Right ventricle myocardium superior (tissue), 1 donor: ENCODE results near the gene TNS1. TPM values are rescaled to one million over a fixed set of nuclear protein-coding genes. Genes with fewer than 3 reads are reported as not detected.

Source experiments
- ATAC-seq: fragments of 200-7000 bp; cut with Tn5 transposase; one replicate; pipeline ENCODE4 v1.9.1; 2020; ENCODE audit warnings: mild to moderate bottlenecking; ENCODE audit not compliant: poor library complexity
- DNase-seq: peaks from one replicate; pipeline ENCODE4 v3.0.0-alpha.2; 2020
- intact Hi-C: fragments of 100-400 bp; cut with DNase I; formaldehyde crosslinking; loops from one replicate; pipeline ENCODE4 v1.11.2; 2022
- total RNA-seq: library from RNA; stranded (reverse); fragmentation: NEBNext Ultra II Directional; extraction: Animal tissue kit (Norgen Biotek cat#: 25700); gene quantifications from one replicate; pipeline ENCODE4 v1.2.1, GENCODE V29; 2021
- donor health status: DM: no; HTN: yes; CAD: no; lungs with severe emphysema.

TNS1 gene
- total RNA-seq, 1 donor from 2014 or later = 722 TPM

- intact Hi-C loops = no loop called here
- ATAC-seq = peak; percentile 63
- DNase-seq = peak; percentile 73
Measured at GRCh38 chr2:217954469-217954868, 48.3 kb downstream of the TNS1 start.

GRCh38 chr2:217954051-217954450, 48.7 kb downstream of the TNS1 start:
- peak; percentile 21 for ATAC-seq
- DNase-seq = no peak
- intact Hi-C loops = no loop called here

- peak; percentile 55 for ATAC-seq
- intact Hi-C loops = no loop called here
Measured at GRCh38 chr2:217953531-217953932, 49.3 kb downstream of the TNS1 start.

GRCh38 chr2:217953011-217953481, 49.7 kb downstream of the TNS1 start:
- DNase-seq (peak; percentile 80), ATAC-seq (peak; percentile 50)
- intact Hi-C loops = no loop called here

More at GRCh38 chr2:217953531-217953932, 49.3 kb downstream of the TNS1 start:
- DNase-seq = no peak

- intact Hi-C loops = no loop called here
- DNase-seq (no peak), ATAC-seq (no peak)
Measured at GRCh38 chr2:217952409-217952808, 50.4 kb downstream of the TNS1 start.

- intact Hi-C loops = no loop called here
- ATAC-seq = peak; percentile 10
- DNase-seq = no peak
Measured at GRCh38 chr2:217951521-217952247, 51.1 kb downstream of the TNS1 start.

- intact Hi-C loops = no loop called here
- DNase-seq = no peak
- ATAC-seq = no peak
Measured at GRCh38 chr2:217951091-217951490, 51.7 kb downstream of the TNS1 start.

GRCh38 chr2:217950401-217950871, 52.4 kb downstream of the TNS1 start:
- DNase-seq = peak; percentile 46
- ATAC-seq = no peak
- intact Hi-C loops = no loop called here

- ATAC-seq = no peak
- intact Hi-C loops = no loop called here
Measured at GRCh38 chr2:217949447-217949846, 53.3 kb downstream of the TNS1 start.

GRCh38 chr2:217948897-217949296, 53.9 kb downstream of the TNS1 start:
- intact Hi-C loops = no loop called here
- no peak for ATAC-seq
- DNase-seq = no peak

More at GRCh38 chr2:217949447-217949846, 53.3 kb downstream of the TNS1 start:
- DNase-seq = no peak

- intact Hi-C loops = no loop called here
- DNase-seq (no peak), ATAC-seq (no peak)
Measured at GRCh38 chr2:217948351-217948791, 54.4 kb downstream of the TNS1 start.

- DNase-seq (no peak), ATAC-seq (no peak)
- intact Hi-C loops = no loop called here
Measured at GRCh38 chr2:217947383-217948350, 55.1 kb downstream of the TNS1 start.

- DNase-seq (no peak), ATAC-seq (no peak)
- intact Hi-C loops = no loop called here
Measured at GRCh38 chr2:217946051-217946450, 56.7 kb downstream of the TNS1 start.

- DNase-seq (no peak), ATAC-seq (no peak)
- intact Hi-C loops = loop anchor here (2.0 kb wide), 1 partner anchor 43 kb away; no protein-coding TSS in a partner anchor
Measured at GRCh38 chr2:217945530-217945929, 57.3 kb downstream of the TNS1 start.

- DNase-seq (no peak), ATAC-seq (no peak)
- intact Hi-C loops = loop anchor here (2.0 kb wide), 1 partner anchor 44 kb away; no protein-coding TSS in a partner anchor
Measured at GRCh38 chr2:217944923-217945322, 57.9 kb downstream of the TNS1 start.

GRCh38 chr2:217944366-217944765, 58.4 kb downstream of the TNS1 start:
- ATAC-seq (no peak), DNase-seq (no peak)
- intact Hi-C loops = loop anchor here (2.0 kb wide), 1 partner anchor 44 kb away; no protein-coding TSS in a partner anchor

GRCh38 chr2:217943446-217944321, 59.1 kb downstream of the TNS1 start:
- intact Hi-C loops = loop anchor here (2.0 kb wide), 1 partner anchor 45 kb away; no protein-coding TSS in a partner anchor
- ATAC-seq (peak; percentile 88), DNase-seq (peak; percentile 92)

- intact Hi-C loops = no loop called here
- DNase-seq (peak; percentile 60), ATAC-seq (peak; percentile 9)
Measured at GRCh38 chr2:217942731-217943335, 60.0 kb downstream of the TNS1 start.
